ENCODE results near the gene ARID3B.

ARID3B gene

DNA sequence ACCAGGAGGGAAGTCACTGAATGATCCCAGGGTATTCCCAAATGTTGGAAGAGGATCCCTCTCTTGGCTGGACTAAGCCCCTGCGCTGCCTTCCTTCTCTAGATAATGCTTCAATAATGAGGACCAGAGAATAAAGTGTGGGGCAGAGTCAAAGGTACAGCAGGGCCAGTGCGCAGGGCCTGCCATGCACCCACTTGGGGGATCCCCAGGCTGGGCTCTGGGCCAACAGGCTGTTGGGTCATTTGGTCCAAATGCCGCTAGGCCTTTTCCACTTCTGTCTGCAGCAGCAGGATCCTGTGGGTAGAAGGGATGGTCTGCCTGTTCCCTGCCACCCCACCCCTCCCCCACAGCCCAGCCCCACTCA is 68.9 kb downstream of the ARID3B start:
- DNase-seq = no peak

- DNase-seq = no peak
These were observed 69.4 kb downstream of the ARID3B start for GRCh38 chr15:74610302-74610951.

DNA sequence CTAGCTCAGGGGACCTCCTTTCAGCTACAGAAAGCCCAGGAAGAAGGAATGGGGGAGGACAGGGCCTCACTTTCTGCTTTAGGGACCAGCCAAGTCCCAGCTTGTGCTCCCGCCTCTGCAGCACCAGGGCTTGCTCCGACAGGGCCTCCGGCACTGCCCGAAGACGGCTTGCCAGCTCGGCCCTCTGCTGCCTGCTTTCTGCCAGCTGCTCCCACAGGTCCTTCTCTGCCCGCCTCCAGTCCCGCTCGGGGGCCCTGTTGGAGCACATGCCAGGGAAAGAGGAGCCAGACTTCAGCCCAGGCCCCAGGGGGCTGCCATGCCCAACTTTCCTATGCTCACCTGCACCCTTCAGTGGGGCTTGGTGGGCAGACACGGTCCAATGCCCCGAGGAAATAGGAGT is 70.3 kb downstream of the ARID3B start:
- DNase-seq = no peak

- DNase-seq = no peak
These were observed 70.8 kb downstream of the ARID3B start for GRCh38 chr15:74611834-74612233.

DNA sequence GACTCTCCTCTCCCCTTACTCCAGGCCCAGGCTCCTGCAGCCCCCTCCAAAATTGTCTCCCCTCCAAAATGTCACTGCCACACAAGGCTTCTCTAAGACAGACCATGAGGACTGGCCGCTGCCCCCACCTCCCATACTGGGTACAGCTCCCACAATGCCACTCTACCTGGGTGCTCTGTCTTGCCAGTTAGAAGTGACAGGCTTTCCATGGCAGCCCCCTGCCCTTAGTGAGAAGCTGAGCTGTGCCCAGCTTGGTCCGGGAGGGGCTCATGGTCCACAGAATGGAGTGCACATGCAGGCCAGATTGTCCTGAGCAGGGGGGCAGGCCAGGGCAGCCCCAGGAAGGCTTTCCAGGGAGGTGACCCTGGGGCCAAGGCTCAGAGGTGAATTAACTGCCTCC is 71.7 kb downstream of the ARID3B start:
- no peak for DNase-seq

DNA sequence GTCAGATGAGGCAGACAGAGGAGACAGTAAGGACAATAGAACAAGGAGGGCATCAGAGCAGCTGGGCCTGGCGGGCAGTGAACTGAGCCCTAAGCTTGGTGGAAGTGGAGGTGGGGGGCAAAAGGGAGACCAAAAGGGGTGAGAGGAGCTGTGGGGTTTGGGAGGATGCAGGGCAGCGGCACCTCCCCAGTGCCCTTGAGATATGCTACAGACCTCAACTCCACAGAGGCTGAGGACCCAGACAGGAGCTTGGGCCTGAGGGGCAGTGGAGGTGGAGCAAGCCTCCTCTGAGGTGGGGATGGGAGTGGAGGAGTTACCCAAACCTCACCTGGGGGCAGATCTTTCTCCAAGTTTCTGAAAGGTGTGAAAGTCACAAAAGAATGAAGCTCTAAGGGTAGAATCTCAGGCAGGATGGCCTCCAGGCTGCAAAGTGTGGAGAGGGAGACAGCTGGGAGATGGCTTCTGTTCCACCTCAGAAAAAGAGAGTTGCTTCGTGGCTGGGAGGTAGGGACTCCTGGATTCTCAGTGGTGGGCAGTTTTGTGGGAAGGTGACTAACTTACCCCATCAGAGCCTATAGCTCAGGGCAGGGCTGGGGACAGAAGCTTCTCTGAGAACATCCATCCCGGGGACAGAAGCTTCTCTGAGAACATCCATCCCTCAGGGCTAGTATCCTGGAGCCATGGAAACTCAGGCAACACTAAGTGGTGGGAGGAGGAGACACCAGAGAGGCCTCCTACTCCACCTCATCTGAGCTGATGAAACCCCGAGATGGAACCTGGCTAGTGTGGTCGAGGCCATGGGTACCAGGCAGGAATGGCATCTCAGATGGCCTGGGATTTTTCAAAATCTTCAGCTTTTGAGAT is 72.3 kb downstream of the ARID3B start:
- no peak for DNase-seq

- DNase-seq = no peak
These were observed 73.1 kb downstream of the ARID3B start for GRCh38 chr15:74613953-74614743.

GRCh38 chr15:74614744-74615507 is 73.9 kb downstream of the ARID3B start:
- peak; percentile 82 for DNase-seq

GRCh38 chr15:74615508-74616365 is 74.7 kb downstream of the ARID3B start, which contains the start of gene CLK3:
Gene CLK3 (plus strand): TSS chr15:74615836. CDS start chr15:74619197, 3,361 bp downstream.
- DNase-seq = peak; percentile 95

DNA sequence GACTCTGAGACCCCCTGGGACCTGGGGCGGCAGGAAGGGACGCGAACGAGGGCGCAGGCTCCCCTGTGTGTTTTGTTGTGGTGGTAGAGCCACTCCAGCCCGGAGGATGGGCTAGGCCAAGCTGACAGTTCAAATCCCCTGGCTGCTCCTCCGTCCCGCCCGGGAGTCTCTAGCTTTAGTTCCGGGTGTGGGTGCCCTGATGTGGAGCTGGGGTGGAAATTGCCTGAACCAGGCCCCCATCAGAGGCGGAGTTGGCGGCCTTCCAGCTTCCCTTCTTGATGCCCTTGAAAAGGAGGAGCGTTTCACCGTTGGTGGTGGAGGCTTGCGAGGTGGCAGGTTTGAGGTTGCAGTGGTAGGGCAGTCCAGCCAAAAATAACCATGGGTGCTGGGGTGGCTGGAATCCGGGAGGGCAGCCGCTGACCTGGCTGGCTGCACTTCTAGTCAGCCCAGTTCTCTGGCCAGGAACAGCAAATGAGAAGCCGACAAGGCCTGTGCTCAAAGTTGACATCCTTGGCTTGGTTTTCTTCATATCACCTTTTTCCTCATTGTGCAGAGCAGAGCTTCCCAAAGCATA is 75.4 kb downstream of the ARID3B start:
- peak; percentile 63 for DNase-seq

DNA sequence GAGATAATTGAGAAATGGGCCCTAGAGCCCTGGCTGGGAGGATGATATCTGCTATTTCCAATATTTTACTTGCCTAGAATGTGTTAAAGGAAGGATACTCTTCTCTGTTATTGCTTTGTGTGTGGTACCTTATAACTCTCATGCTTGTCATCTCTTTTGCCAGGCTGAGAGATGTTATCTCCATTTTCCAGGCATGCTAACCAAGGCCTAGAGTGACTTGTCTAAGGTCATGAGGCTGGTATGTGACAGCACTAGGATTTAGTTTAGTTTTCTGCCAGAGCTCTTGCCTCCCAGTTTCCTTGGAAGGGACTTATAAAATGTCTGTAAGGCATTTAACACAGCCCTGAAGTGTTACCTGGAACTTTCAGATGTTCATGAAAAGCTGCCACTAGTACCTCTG is 76.0 kb downstream of the ARID3B start:
- no peak for DNase-seq

- DNase-seq = no peak
These were observed 78.0 kb downstream of the ARID3B start for GRCh38 chr15:74618841-74619596.

- DNase-seq = no peak
These were observed 79.1 kb downstream of the ARID3B start for GRCh38 chr15:74619916-74620635.

DNA sequence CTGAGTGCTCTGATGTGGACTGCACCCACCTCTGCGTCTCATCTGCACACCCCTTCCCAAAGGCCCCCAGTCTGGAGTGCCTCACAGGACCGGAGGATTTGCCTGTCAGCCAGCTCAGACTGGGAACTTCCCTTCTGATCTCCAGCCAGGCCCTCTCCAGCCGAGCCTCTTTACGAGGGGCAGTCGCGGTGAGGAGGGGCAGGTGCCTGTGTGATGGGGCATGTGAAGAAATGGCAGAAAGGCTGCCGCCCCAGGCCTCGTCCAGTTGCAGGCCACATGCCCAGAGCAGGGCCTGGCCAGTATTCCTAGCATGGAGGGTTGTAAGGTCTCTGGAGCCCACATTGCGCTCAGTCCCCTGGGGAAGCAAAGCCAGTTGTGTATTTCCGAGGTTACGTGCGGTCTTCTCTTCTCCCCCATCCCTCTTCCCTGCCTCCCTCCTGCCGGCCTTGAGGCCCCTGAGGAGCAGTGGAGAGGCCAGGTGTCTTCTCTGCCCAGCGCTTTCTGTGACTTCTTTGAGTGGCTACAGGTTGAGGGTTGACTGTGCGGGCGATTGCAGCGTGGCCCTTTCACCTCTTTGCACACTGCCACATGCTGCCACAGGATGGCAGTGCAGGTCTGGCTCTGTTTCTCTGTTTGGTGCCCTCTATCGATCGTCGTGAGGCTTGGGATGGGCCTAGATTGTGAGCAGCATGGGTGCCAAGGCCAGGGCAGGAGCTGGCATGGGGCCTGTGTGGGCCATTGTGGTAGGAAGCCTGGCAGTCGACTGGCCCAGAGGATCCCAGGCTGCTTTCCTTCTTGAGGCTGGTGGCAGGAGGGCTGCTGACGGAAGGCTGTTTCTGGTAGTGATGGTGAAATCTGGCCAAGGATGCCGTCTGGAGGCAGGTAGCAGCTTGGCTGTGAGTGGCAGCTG is 79.9 kb downstream of the ARID3B start:
- DNase-seq = peak; percentile 70

DNA sequence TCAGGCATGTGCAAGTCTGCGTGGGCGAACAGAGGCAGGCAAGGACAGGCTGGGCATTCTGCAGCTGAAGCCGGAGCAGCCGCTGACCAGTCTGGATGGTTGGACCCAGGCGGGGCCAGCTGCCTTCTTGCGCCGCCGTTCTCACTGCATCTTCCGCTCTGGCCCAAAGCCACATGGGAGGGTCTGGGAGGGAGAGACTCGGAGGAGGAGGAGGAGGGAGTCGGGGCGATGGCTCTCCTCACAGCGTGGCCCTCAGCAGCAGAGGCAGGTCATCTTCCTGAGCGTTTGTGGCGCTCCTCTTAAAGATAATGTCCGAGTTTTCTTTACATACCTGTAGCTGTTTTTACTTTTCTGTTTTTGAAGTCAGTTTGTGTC is 80.5 kb downstream of the ARID3B start:
- DNase-seq = no peak

DNA sequence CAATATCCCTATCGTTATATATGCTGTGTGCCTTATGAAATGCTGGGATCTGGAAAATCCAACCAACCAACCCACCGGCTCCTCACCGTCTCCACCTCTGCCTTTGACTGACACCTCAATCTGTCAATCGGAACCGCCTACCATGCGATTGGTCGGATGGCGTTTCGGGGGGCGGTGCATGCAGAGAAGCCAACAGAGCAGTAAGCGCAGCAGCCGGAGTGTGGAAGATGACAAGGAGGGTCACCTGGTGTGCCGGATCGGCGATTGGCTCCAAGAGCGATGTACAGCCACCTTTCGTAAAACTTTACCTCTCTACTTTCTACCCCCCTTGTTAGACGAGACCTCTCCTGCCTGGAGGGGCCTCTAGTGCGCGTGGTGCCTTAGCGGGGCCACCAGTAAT is 80.9 kb downstream of the ARID3B start:
- DNase-seq = no peak

GRCh38 chr15:74622758-74623157 is 81.7 kb downstream of the ARID3B start:
- no peak for DNase-seq

DNA sequence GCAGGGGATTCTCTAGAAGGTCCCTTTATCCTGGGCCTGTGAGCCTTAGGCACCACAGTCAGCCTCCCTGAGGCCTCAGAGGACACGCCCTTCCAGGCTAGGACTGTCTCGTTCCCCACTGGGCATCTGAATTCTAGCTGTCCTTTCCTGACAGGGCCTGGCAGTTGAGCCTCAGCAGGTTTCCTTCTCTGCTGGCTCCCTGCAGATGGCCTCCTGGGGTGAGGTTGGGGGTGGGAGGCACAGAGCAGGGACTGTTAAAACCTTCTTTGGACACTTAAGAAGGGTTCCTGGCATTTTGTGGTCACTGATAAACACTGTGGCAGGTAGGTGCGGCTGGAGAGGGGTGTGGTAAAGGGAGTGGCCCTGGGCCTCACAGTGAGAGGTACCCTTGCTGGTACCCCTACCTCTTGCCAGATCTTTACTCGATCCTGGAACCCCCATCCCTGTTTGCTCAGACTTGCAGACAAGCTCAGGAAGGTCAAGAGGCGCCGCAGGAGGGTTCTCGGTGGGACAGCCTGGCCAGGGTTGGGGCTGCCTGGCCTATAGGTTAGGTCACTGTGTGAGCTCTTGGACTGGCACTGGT is 83.1 kb downstream of the ARID3B start:
- DNase-seq = no peak

Data from fibroblast of skin of right biceps (primary cell).